Osteocyte (in vitro differentiated cells): Measurements from ENCODE around the gene PTPRN. TPM values are rescaled to one million over a fixed set of nuclear protein-coding genes. Genes with fewer than 3 reads are reported as not detected.

Source experiments
- DNase-seq: peaks from one replicate; pipeline ENCODE4 v3.0.0; 2021; ENCODE audit warnings: mixed read lengths; ENCODE audit not compliant: unreplicated experiment; ENCODE audit errors: extremely low spot score
- H3K27ac Mint-ChIP-seq: one replicate; pipeline ENCODE4 v1.8.0; 2021; ENCODE audit warnings: mild to moderate bottlenecking, mixed read lengths; ENCODE audit not compliant: unreplicated experiment
- H3K27me3 Mint-ChIP-seq: one replicate; pipeline ENCODE4 v1.8.0; 2021; ENCODE audit warnings: mixed read lengths; ENCODE audit not compliant: unreplicated experiment
- H3K36me3 Mint-ChIP-seq: one replicate; pipeline ENCODE4 v1.8.0; 2021; ENCODE audit warnings: mixed read lengths; ENCODE audit not compliant: unreplicated experiment
- H3K4me1 Mint-ChIP-seq: one replicate; pipeline ENCODE4 v1.8.0; 2021; ENCODE audit warnings: mixed read lengths; ENCODE audit not compliant: unreplicated experiment
- H3K4me3 Mint-ChIP-seq: one replicate; pipeline ENCODE4 v1.8.0; 2021; ENCODE audit warnings: mild to moderate bottlenecking, moderate library complexity, mixed read lengths; ENCODE audit not compliant: unreplicated experiment
- H3K9me3 Mint-ChIP-seq: one replicate; pipeline ENCODE4 v1.8.0; 2021; ENCODE audit warnings: mixed read lengths; ENCODE audit not compliant: unreplicated experiment
- microRNA-seq: library from miRNA; unstranded; fragments of <30 nt; microRNA quantifications from one replicate; pipeline ENCODE4 v1.1.0, GENCODE V29; 2020; ENCODE audit not compliant: unreplicated experiment
- total RNA-seq: library from RNA; stranded (reverse); gene quantifications from 2 replicates; pipeline ENCODE4 v1.2.1, GENCODE V29; 2021
- TF ChIP-seq, protein P1 (sequence below): fragments of 200-600 bp; sonication (generic); IDR thresholded peaks from 2 replicates; pipeline ENCODE4 v1.5.0; 2021; ENCODE audit warnings: antibody characterized with exemption, mild to moderate bottlenecking, moderate library complexity

Gene PTPRN
- total RNA-seq, 1 donor from 2014 or later, result 0.24 TPM

DNA sequence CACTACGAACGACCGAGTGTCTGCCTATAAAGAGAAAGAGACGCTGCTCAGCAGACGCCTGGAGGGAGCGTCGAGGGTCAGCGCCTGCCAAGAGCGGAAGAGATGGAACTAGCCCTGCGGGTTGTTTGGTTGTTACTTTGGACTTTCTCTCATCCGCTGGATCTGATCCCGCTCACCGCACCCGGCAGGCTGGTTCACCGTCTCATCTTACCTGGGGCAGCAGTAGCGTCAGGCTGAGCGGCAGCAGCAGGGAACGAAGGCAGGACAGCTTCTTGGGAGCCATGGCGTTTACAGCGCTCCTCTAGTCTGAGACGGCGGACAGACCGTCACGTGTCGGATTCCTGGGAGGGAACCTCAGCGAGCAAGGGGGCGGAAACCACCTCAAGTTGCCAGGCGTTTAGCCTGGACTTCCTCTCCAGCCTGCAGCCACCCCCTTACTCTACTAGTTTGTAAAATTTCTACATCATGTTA is 65.9 kb downstream of the PTPRN start:
- H3K27me3 Mint-ChIP-seq, result no peaks in the 10 kb centered on the region
- DNase-seq, result no peak
- H3K4me3 Mint-ChIP-seq, result no peak overlapping the region
- TF ChIP-seq, protein P1, sequence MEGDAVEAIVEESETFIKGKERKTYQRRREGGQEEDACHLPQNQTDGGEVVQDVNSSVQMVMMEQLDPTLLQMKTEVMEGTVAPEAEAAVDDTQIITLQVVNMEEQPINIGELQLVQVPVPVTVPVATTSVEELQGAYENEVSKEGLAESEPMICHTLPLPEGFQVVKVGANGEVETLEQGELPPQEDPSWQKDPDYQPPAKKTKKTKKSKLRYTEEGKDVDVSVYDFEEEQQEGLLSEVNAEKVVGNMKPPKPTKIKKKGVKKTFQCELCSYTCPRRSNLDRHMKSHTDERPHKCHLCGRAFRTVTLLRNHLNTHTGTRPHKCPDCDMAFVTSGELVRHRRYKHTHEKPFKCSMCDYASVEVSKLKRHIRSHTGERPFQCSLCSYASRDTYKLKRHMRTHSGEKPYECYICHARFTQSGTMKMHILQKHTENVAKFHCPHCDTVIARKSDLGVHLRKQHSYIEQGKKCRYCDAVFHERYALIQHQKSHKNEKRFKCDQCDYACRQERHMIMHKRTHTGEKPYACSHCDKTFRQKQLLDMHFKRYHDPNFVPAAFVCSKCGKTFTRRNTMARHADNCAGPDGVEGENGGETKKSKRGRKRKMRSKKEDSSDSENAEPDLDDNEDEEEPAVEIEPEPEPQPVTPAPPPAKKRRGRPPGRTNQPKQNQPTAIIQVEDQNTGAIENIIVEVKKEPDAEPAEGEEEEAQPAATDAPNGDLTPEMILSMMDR, result no peak
- H3K27ac Mint-ChIP-seq, result no peak overlapping the region
- H3K36me3 Mint-ChIP-seq, result peaks cover under 1% of the 10 kb centered on the region
- H3K9me3 Mint-ChIP-seq, result no peaks in the 10 kb centered on the region
- peaks cover 17% of the 10 kb centered on the region for H3K4me1 Mint-ChIP-seq

Small RNAs within 50 kb of the gene (microRNA-seq; reads per million reads assigned to microRNA genes)
- gene MIR153-1, result not detected

Other genes with a start within 250 kb of the PTPRN start
- 0.18 TPM in 1 of 2 replicates, not detected in the other for gene IHH, start 248.5 kb downstream of the PTPRN start, total RNA-seq
- 18.0 and 19.3 TPM in 2 replicates for gene NHEJ1, start 148.6 kb downstream of the PTPRN start, total RNA-seq
- 2.8 and 5.2 TPM in 2 replicates for gene SLC23A3, start 139.4 kb downstream of the PTPRN start, total RNA-seq
- gene CNPPD1, start 132.5 kb downstream of the PTPRN start, total RNA-seq, result 42.8 and 45.7 TPM in 2 replicates
- 101 and 110 TPM in 2 replicates for gene RETREG2, start 131.1 kb downstream of the PTPRN start, total RNA-seq
- gene ZFAND2B, start 102.6 kb downstream of the PTPRN start, total RNA-seq, result 30.0 and 31.4 TPM in 2 replicates
- 27.5 and 30.0 TPM in 2 replicates for gene ABCB6, start 90.4 kb downstream of the PTPRN start, total RNA-seq
- gene ATG9A, start 79.8 kb downstream of the PTPRN start, total RNA-seq, result 83.6 and 95.2 TPM in 2 replicates
- gene ANKZF1, start 79.6 kb downstream of the PTPRN start, total RNA-seq, result 44.8 and 55.6 TPM in 2 replicates
- 8.8 and 9.6 TPM in 2 replicates for gene GLB1L, start 64.0 kb downstream of the PTPRN start, total RNA-seq
- 28.3 and 29.4 TPM in 2 replicates for gene STK16, start 63.9 kb downstream of the PTPRN start, total RNA-seq
- gene TUBA4B, start 56.2 kb downstream of the PTPRN start, total RNA-seq, result not detected in 2 replicates
- gene TUBA4A, start 55.5 kb downstream of the PTPRN start, total RNA-seq, result 6.9 and 7.9 TPM in 2 replicates
- 38.6 and 43.3 TPM in 2 replicates for gene DNAJB2, start 30.0 kb downstream of the PTPRN start, total RNA-seq
- gene RESP18, start 23.3 kb upstream of the PTPRN start, total RNA-seq, result not detected in 2 replicates
- gene DNPEP, start 78.5 kb upstream of the PTPRN start, total RNA-seq, result 58.1 and 73.2 TPM in 2 replicates
- not detected in 2 replicates for gene DES, start 109.0 kb upstream of the PTPRN start, total RNA-seq
- 27.0 and 30.3 TPM in 2 replicates for gene SPEG, start 125.4 kb upstream of the PTPRN start, total RNA-seq
- 41.4 and 42.5 TPM in 2 replicates for gene GMPPA, start 189.5 kb upstream of the PTPRN start, total RNA-seq
- 0.11 and 0.13 TPM in 2 replicates for gene ASIC4, start 205.1 kb upstream of the PTPRN start, total RNA-seq
- gene CHPF, start 234.4 kb upstream of the PTPRN start, total RNA-seq, result 144 and 151 TPM in 2 replicates
- gene TMEM198, start 234.6 kb upstream of the PTPRN start, total RNA-seq, result 5.3 and 6.7 TPM in 2 replicates